ENCODE data around the gene TICAM1. TPM values are rescaled to one million over a fixed set of nuclear protein-coding genes. Genes with fewer than 3 reads are reported as not detected.
A peak's percentile ranks its signal among the peaks of the same experiment; 100 is the strongest.

Gene TICAM1
- total and polyA plus RNA-seq, 2 donors (not counting 1 experiment from before 2014, with no cell fraction given) = 0.65 to 4.1 TPM

- DNase-seq (ENCODE audit: low read depth in 2 of 2) = no peak
- peak overlapping the region; percentile 92 to 94 (median 92) for H3K4me3 ChIP-seq (replicated peaks in 1 of 4; ENCODE audit: control extremely low read depth in 1 of 4, insufficient read depth in 1 of 4, low read depth in 3 of 4, low read length in 4 of 4)
- H3K79me2 ChIP-seq (ENCODE audit: control insufficient read depth, insufficient read depth, low read length) = peaks cover 25% of the 10 kb centered on the region
- H3K27me3 ChIP-seq (ENCODE audit: control insufficient read depth, insufficient read depth, low read length) = no peaks in the 10 kb centered on the region
- H3K27ac ChIP-seq (ENCODE audit: insufficient read depth, low read length) = peak overlapping the region; percentile 79
- H2AFZ ChIP-seq (ENCODE audit: low read length) = no peak overlapping the region
- peak overlapping the region; percentile 88 for H3K9ac ChIP-seq (ENCODE audit: insufficient read depth, low read length)
- peaks cover 1% of the 10 kb centered on the region for H3K36me3 ChIP-seq (ENCODE audit: control insufficient read depth, insufficient read depth, low read length)
- no peaks in the 10 kb centered on the region for H3K9me3 ChIP-seq (ENCODE audit: control insufficient read depth, insufficient read depth, low read depth, low read length)
- peaks cover 2% of the 10 kb centered on the region for H3K4me1 ChIP-seq (ENCODE audit: control insufficient read depth, extremely low read depth, insufficient read depth, low read length)
- H4K20me1 ChIP-seq (ENCODE audit: control insufficient read depth, extremely low read depth, insufficient read depth, low read length) = no peaks in the 10 kb centered on the region
- H3K4me2 ChIP-seq (ENCODE audit: extremely low read depth, insufficient read depth, low read length) = peak overlapping the region; percentile 91
- TF ChIP-seq EZH2 (IDR thresholded peaks at IDR 0.05; ENCODE audit: low read length, missing control alignments) (no peak), CTCF (conservative IDR thresholded peaks at IDR 0.05 in 1 of 2, IDR thresholded peaks at IDR 0.05 in 1 of 2; ENCODE audit: low read depth in 1 of 2, low read length in 2 of 2) (no peak)
Observed at GRCh38 chr19:4830768-4831265, 695 bp downstream of the TICAM1 start.

- Histone ChIP-seq H3K9ac (ENCODE audit: insufficient read depth, low read length) (no peak overlapping the region), H2AFZ (ENCODE audit: low read length) (no peak overlapping the region), H3K9me3 (ENCODE audit: control insufficient read depth, insufficient read depth, low read depth, low read length) (no peaks in the 10 kb centered on the region), H3K4me3 (replicated peaks in 1 of 4; ENCODE audit: control extremely low read depth in 1 of 4, insufficient read depth in 1 of 4, low read depth in 3 of 4, low read length in 4 of 4) (peak overlapping the region; percentile 92 to 94 (median 92)), H4K20me1 (ENCODE audit: control insufficient read depth, extremely low read depth, insufficient read depth, low read length) (no peaks in the 10 kb centered on the region), H3K79me2 (ENCODE audit: control insufficient read depth, insufficient read depth, low read length) (peaks cover 25% of the 10 kb centered on the region), H3K4me1 (ENCODE audit: control insufficient read depth, extremely low read depth, insufficient read depth, low read length) (peaks cover 2% of the 10 kb centered on the region), H3K27ac (ENCODE audit: insufficient read depth, low read length) (no peak overlapping the region), H3K27me3 (ENCODE audit: control insufficient read depth, insufficient read depth, low read length) (no peaks in the 10 kb centered on the region), H3K4me2 (ENCODE audit: extremely low read depth, insufficient read depth, low read length) (peak overlapping the region; percentile 91), H3K36me3 (ENCODE audit: control insufficient read depth, insufficient read depth, low read length) (peaks cover 1% of the 10 kb centered on the region)
- no peak for DNase-seq (ENCODE audit: low read depth in 2 of 2)
- no peak for TF ChIP-seq CTCF (conservative IDR thresholded peaks at IDR 0.05 in 1 of 2, IDR thresholded peaks at IDR 0.05 in 1 of 2; ENCODE audit: low read depth in 1 of 2, low read length in 2 of 2)
Observed at GRCh38 chr19:4830332-4830731, 1.2 kb downstream of the TICAM1 start.

- no peak overlapping the region for H3K4me3 ChIP-seq (replicated peaks in 1 of 4; ENCODE audit: control extremely low read depth in 1 of 4, insufficient read depth in 1 of 4, low read depth in 3 of 4, low read length in 4 of 4)
- H2AFZ ChIP-seq (ENCODE audit: low read length) = no peak overlapping the region
- no peak overlapping the region for H3K27ac ChIP-seq (ENCODE audit: insufficient read depth, low read length)
- no peak for TF ChIP-seq EZH2 (IDR thresholded peaks at IDR 0.05; ENCODE audit: low read length, missing control alignments)
- TF ChIP-seq CTCF (conservative IDR thresholded peaks at IDR 0.05 in 1 of 2, IDR thresholded peaks at IDR 0.05 in 1 of 2; ENCODE audit: low read depth in 1 of 2, low read length in 2 of 2) = no peak
- H3K4me2 ChIP-seq (ENCODE audit: extremely low read depth, insufficient read depth, low read length) = no peak overlapping the region
- DNase-seq (ENCODE audit: low read depth in 2 of 2) = no peak
- H3K27me3 ChIP-seq (ENCODE audit: control insufficient read depth, insufficient read depth, low read length) = no peaks in the 10 kb centered on the region
- peaks cover 25% of the 10 kb centered on the region for H3K79me2 ChIP-seq (ENCODE audit: control insufficient read depth, insufficient read depth, low read length)
- no peak overlapping the region for H3K9ac ChIP-seq (ENCODE audit: insufficient read depth, low read length)
- peaks cover 1% of the 10 kb centered on the region for H3K36me3 ChIP-seq (ENCODE audit: control insufficient read depth, insufficient read depth, low read length)
- H4K20me1 ChIP-seq (ENCODE audit: control insufficient read depth, extremely low read depth, insufficient read depth, low read length) = no peaks in the 10 kb centered on the region
- H3K4me1 ChIP-seq (ENCODE audit: control insufficient read depth, extremely low read depth, insufficient read depth, low read length) = peaks cover 2% of the 10 kb centered on the region
- H3K9me3 ChIP-seq (ENCODE audit: control insufficient read depth, insufficient read depth, low read depth, low read length) = no peaks in the 10 kb centered on the region
Observed at GRCh38 chr19:4829001-4829712, 2.4 kb downstream of the TICAM1 start.
